ENCODE measurements around the gene ARHGEF28. TPM values are rescaled to one million over a fixed set of nuclear protein-coding genes. Genes with fewer than 3 reads are reported as not detected.

ARHGEF28 gene, protein sequence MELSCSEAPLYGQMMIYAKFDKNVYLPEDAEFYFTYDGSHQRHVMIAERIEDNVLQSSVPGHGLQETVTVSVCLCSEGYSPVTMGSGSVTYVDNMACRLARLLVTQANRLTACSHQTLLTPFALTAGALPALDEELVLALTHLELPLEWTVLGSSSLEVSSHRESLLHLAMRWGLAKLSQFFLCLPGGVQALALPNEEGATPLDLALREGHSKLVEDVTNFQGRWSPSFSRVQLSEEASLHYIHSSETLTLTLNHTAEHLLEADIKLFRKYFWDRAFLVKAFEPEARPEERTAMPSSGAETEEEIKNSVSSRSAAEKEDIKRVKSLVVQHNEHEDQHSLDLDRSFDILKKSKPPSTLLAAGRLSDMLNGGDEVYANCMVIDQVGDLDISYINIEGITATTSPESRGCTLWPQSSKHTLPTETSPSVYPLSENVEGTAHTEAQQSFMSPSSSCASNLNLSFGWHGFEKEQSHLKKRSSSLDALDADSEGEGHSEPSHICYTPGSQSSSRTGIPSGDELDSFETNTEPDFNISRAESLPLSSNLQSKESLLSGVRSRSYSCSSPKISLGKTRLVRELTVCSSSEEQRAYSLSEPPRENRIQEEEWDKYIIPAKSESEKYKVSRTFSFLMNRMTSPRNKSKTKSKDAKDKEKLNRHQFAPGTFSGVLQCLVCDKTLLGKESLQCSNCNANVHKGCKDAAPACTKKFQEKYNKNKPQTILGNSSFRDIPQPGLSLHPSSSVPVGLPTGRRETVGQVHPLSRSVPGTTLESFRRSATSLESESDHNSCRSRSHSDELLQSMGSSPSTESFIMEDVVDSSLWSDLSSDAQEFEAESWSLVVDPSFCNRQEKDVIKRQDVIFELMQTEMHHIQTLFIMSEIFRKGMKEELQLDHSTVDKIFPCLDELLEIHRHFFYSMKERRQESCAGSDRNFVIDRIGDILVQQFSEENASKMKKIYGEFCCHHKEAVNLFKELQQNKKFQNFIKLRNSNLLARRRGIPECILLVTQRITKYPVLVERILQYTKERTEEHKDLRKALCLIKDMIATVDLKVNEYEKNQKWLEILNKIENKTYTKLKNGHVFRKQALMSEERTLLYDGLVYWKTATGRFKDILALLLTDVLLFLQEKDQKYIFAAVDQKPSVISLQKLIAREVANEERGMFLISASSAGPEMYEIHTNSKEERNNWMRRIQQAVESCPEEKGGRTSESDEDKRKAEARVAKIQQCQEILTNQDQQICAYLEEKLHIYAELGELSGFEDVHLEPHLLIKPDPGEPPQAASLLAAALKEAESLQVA (N-terminal part only)
- total RNA-seq, result under 1 TPM in 1 of 2 experiments, not detected in 1; 0.52 TPM
- polyA plus RNA-seq, result not detected
- 0 to 0.26 (median 0) reads per million in 6 experiments for total RNA-seq

DNA sequence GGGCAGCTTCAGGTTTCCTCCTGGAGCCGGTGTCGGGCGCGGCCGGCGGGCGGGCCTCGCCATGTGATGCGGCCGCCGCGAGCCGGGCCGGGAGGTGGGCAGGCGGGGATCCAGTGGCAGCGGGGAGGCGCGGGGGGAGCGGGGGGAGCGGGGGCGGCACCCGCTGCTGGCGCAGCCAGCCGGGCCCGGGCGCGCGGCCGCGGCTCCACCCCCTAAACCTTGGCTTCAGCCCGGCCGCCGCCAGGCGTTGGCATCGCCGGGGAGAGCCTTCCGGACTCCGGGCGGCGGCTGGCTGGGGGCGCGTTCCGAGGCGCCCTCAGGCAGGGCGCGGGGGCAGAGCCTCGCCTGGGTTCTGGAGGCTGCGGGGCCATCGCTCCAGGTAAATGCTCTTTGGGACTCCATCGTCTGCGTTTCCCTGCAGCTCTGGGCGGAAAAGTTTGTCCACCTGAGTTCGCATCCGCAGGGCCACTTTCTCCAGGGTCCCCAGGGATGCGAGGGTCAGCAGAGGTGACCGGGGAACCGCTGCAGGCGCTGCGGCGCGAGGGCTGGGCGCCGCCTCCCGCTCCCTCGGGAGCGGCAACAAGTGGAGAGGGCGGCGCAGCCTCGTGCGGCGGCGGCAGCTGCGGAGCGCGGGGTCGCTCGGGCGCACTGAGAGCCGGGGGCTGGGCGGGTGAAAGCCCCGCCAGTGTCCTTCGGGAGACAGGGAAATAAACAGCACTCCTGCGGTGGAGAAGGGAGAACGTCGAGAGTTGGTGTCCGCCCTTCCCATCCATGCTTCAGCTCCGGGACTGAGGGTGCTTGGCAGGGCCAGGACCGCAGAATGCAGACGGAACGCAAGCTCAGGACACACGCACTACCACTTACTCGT lies at the start of gene ARHGEF28:
Gene ARHGEF28, plus strand, starts transcription at position 253 of the 868 bp plus-strand sequence. CDS start 58,656 bp downstream, outside the sequence.
- Mint-ChIP-seq H3K36me3 (no peaks in the 10 kb centered on the region), H3K27me3 (peaks cover 31 to 59% (median 38%) of the 10 kb centered on the region in 5 donors), H3K4me1 (peaks cover 0 to 7% (median 2%) of the 10 kb centered on the region in 4 donors), H3K27ac (no peak within 1 kb of the TSS), H3K9me3 (no peaks in the 10 kb centered on the region), H3K4me3 (peak within 1 kb of the TSS; percentile 55 to 80 (median 72))
- ATAC-seq (peak; percentile 49 to 53), DNase-seq (peak in 4 of 10 donors; percentile 1 to 13 (median 7))
- POLR2A ChIA-PET, result no interaction called here

DNA sequence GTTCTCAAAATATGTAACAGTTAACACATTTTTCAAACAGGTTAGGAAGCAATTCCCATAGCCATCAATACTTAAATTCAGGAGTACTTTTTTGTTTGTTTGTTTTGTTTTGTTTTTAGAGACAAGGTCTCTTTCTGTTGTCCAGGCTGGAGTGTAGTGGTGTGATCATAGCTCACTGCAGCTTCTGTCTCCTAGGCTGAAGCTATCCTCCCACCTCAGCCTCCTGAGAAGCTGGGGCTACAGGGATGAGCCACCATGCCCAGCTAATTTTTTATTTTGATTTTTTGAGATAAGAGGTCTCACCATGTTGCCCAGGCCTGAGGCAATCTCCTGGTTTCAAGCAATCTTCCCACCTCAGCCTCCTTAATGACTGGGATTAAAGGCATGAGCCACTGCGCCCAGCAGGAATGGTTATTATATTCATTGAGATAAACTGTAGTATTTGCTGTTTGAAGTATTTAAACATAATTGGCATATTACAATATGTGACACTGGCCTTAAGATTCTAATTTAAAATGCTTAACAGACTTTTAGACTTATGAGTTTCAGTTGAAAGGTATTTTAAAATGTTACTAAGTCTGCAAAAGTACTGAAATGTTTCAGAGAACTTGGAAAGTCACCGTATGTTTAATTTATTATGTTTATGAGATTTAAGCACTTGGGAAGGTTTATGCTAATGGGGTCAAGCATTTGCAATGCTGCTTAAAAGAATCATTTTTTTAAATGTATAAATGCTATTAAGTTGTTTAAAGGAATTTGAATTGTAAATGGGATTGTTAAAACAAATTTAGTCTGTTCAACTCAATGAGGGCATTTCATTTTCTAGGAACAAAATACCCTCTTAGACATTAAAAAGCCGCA lies 43.5 kb upstream of the ARHGEF28 start:
- Mint-ChIP-seq H3K4me3 (no peak overlapping the region), H3K4me1 (peaks cover 0 to under 1% (median 0%) of the 10 kb centered on the region in 4 donors), H3K27me3 (no peaks in the 10 kb centered on the region), H3K36me3 (peaks cover 20 to 46% (median 23%) of the 10 kb centered on the region in 3 donors), H3K27ac (no peak overlapping the region), H3K9me3 (no peaks in the 10 kb centered on the region)
- no peak for DNase-seq
- no peak for ATAC-seq
- POLR2A ChIA-PET, result no interaction called here

DNA sequence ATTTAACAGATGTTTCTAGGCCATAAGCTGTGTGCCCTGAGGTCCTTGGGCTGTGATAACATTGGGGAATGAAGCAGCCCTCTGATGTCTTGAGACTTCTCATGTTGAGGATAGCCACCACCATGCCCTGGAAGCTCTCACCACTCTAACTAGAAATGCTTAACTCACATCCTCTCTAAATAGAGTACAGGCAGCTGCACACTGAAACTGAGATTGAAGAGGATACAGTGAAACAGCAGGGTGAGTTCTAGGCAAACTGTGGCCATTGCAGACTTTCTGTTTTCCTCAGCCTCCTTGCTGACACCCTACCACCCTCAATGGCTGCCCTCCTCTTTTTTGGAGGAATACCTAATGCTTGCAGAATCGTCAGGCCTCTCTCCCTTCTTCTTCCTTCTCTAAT lies 38.1 kb upstream of the ARHGEF28 start:
- no peak overlapping the region for H3K4me3 Mint-ChIP-seq
- ATAC-seq, result no peak
- POLR2A ChIA-PET, result no interaction called here
- peaks cover 0 to 2% (median 0%) of the 10 kb centered on the region in 3 donors for H3K36me3 Mint-ChIP-seq
- H3K27ac Mint-ChIP-seq, result peak overlapping the region in 1 of 10 donors; percentile 31
- peaks cover 0 to 1% (median 0%) of the 10 kb centered on the region in 5 donors for H3K27me3 Mint-ChIP-seq
- H3K4me1 Mint-ChIP-seq, result peaks cover 0 to 2% (median 0%) of the 10 kb centered on the region in 4 donors
- no peak for DNase-seq
- no peaks in the 10 kb centered on the region for H3K9me3 Mint-ChIP-seq

DNA sequence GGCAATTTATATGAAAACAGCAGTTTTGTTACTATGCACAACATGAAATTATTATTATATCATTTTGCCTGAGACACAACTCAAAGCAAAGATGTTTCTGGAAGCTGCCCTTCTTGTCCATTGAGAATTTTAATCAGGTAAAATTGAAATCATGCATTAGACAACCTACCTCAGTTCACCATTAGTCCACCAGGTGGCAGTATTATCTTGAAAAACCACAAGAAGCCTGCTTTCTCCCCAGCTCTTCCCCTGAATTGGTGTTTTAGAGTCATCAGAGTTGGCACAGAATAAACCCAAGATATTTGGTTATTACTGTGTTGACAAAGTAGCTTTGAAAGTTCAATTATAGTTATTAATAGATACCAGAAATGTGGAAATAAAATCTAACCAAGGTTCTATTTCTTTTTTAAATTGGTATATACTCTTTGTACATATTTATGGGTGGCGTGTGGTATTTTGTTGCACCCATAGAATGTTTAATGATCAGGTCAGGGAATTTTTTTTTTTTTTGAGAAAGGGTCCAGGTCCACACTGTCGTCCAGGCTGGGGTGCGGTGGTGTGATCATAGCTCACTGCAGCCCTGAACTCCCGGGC lies 34.8 kb upstream of the ARHGEF28 start:
- POLR2A ChIA-PET, result interaction anchor here (0.6 kb wide), 1 partner anchor 53 kb away, joined by 3 read pairs; no protein-coding TSS in a partner anchor
- Mint-ChIP-seq H3K27me3 (peaks cover 0 to 1% (median 0%) of the 10 kb centered on the region in 5 donors), H3K4me1 (peaks cover 0 to 2% (median 0%) of the 10 kb centered on the region in 4 donors), H3K4me3 (no peak overlapping the region), H3K27ac (no peak overlapping the region), H3K9me3 (no peaks in the 10 kb centered on the region), H3K36me3 (no peaks in the 10 kb centered on the region)
- peak in 9 of 10 donors; percentile 7 to 73 (median 57) for DNase-seq
- ATAC-seq, result peak; percentile 61 to 70

DNA sequence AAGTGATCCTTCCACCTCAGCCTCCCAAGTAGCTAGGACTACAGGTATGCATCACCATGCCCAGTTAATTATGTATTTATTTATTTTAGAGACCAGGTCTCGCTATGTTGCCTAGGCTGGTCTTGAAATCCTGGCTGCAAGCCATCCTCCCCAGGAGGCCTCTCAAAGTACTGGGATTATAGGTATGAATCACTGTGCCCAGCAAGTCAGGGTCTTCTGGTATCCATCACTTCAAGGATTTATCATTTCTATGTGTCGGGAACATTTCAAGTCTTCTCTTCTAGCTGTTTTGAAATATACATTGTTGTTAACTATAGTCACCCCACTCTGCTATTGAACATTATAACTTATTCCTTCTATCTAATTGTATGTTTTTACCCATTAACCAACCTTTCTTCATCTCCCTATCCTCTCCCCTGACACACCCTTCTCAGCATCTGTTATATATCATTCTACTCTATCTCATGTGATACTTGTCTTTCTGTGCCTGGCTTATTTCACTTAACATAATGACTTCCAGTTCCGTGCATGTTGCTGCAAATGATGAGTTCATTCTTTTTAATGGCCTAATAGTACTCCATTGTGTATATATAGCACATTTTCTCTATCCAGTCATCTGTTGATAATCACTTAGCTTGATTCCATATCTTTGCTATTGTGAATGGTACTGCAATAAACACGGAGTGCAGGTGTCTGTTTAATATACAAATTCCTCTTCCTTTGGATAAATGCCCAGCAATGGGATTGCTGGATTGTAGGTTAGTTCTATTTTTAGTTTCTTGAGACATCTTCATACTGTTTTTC lies 34.1 kb upstream of the ARHGEF28 start:
- ATAC-seq (no peak), DNase-seq (no peak)
- no peaks in the 10 kb centered on the region for H3K9me3 Mint-ChIP-seq
- H3K4me3 Mint-ChIP-seq, result no peak overlapping the region
- H3K36me3 Mint-ChIP-seq, result no peaks in the 10 kb centered on the region
- POLR2A ChIA-PET, result interaction anchor here (0.6 kb wide), 1 partner anchor 52 kb away, joined by 3 read pairs; no protein-coding TSS in a partner anchor
- H3K27ac Mint-ChIP-seq, result no peak overlapping the region
- H3K27me3 Mint-ChIP-seq, result peaks cover 0 to 2% (median 0%) of the 10 kb centered on the region in 5 donors
- H3K4me1 Mint-ChIP-seq, result peaks cover 0 to 2% (median 0%) of the 10 kb centered on the region in 4 donors

DNA sequence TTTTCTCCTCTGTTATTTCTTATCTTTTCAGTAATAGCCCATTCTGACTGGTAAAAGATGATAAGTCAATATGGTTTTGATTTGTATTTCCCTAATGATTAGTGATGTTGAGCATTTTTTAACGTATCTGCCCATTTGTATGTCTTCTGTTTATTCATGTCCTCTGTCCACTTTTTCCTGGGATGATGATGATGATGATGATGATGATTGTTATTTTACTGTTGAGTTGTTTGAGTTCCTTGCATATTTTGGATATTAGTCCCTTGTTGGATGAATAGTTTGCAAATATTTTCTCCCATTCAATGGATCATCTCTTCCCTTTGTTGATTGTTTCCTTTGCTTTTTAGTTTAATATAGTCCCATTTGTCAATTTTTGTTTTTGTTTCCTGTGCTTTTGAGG lies 33.4 kb upstream of the ARHGEF28 start:
- no peak overlapping the region for H3K27ac Mint-ChIP-seq
- peaks cover 0 to 1% (median 0%) of the 10 kb centered on the region in 4 donors for H3K4me1 Mint-ChIP-seq
- ATAC-seq, result no peak
- no peaks in the 10 kb centered on the region for H3K36me3 Mint-ChIP-seq
- peaks cover 0 to 2% (median 0%) of the 10 kb centered on the region in 5 donors for H3K27me3 Mint-ChIP-seq
- no peak for DNase-seq
- H3K9me3 Mint-ChIP-seq, result no peaks in the 10 kb centered on the region
- no peak overlapping the region for H3K4me3 Mint-ChIP-seq
- POLR2A ChIA-PET, result no interaction called here

DNA sequence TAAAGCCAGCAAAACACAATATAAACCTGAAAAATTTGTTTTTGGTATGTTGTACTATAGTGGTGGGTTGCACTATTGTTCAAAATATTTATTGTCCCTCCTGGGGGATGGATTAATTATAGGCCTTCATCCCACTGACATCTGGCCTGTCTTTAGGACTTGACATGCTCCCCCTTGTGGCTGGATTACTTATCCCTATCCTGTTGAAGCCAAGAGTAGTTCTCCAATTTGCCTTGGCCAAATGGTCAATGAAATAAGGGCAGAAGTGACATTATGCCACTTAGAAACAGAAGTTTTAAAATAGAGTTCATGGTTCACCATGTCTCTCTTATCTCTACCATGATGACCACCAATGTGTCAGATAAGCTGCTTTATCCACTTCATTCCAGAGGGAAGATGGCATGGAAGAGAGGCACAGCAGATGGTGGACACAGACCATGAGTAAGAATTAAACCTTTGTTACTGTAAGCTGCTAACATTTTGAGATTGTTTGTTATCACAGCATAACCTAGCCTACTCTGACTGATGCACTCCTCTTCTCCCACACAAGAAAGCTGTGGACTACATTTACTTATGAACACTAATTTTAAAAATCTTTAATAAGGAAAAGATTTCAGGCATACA lies 29.2 kb upstream of the ARHGEF28 start:
- POLR2A ChIA-PET, result no interaction called here
- DNase-seq (no peak), ATAC-seq (no peak)
- Mint-ChIP-seq H3K36me3 (peaks cover 0 to 2% (median 2%) of the 10 kb centered on the region in 3 donors), H3K4me1 (no peaks in the 10 kb centered on the region), H3K27me3 (peaks cover 3 to 9% (median 3%) of the 10 kb centered on the region in 5 donors), H3K4me3 (no peak overlapping the region), H3K9me3 (peaks cover 0 to 13% (median 3%) of the 10 kb centered on the region in 9 donors), H3K27ac (no peak overlapping the region)

DNA sequence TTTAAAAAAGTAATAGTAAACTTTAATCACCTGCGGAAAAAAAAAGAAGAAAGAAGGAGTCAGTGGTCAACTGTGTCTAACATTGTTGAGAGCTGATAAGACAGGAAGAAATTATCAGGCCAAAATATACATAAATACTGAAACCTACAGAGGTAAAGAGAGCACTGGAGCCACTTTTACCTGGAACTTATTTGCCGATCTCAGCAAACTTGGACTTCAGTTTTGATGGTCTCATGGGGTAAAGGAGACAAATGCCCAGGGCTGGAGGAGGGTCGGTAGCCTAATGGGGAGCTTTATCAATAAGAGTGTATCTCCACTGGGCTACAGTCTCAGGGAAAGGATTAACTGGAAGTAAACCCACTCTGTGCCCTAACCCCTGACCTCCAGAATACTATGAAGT lies 26.6 kb upstream of the ARHGEF28 start:
- H3K27ac Mint-ChIP-seq, result no peak overlapping the region
- no peak for DNase-seq
- ATAC-seq, result no peak
- peaks cover 0 to 4% (median 2%) of the 10 kb centered on the region in 3 donors for H3K36me3 Mint-ChIP-seq
- peaks cover 0 to 17% (median 4%) of the 10 kb centered on the region in 9 donors for H3K9me3 Mint-ChIP-seq
- POLR2A ChIA-PET, result no interaction called here
- peaks cover 0 to 2% (median under 1%) of the 10 kb centered on the region in 4 donors for H3K4me1 Mint-ChIP-seq
- peaks cover 2 to 9% (median 6%) of the 10 kb centered on the region in 5 donors for H3K27me3 Mint-ChIP-seq
- H3K4me3 Mint-ChIP-seq, result no peak overlapping the region

DNA sequence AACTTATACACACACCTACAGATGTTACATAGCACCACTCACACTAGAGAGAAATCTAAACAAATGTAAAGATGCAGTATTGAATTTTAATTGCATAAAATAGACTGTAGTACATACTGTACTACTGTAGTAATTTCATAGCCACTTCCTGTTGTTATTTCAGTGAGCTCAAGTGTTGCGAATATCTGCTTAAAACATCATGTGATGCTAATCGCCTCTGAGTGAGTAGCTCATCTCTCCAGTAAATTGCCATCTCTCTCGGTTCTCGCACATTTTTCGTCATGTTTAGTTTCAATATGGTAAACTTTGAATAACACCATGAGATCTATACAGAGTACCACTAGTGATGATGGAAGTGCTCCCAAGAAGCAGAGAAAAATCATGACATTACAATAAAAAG lies 22.0 kb upstream of the ARHGEF28 start:
- Mint-ChIP-seq H3K27me3 (peaks cover 3 to 14% (median 6%) of the 10 kb centered on the region in 5 donors), H3K9me3 (peaks cover 0 to 17% (median 4%) of the 10 kb centered on the region in 9 donors), H3K4me3 (no peak overlapping the region), H3K36me3 (peaks cover 0 to 4% (median 2%) of the 10 kb centered on the region in 3 donors), H3K4me1 (peaks cover 0 to 2% (median under 1%) of the 10 kb centered on the region in 4 donors), H3K27ac (no peak overlapping the region)
- POLR2A ChIA-PET, result no interaction called here
- DNase-seq, result no peak
- no peak for ATAC-seq

Measured in naive thymus-derived CD8-positive, alpha-beta T cell (primary cell).